HG03097 (cell line): ENCODE data around the gene ZFHX3.

Experiments used
- ATAC-seq: cut with Tn5 transposase; IDR thresholded peaks from one replicate; pipeline ENCODE4 v1.9.1; 2021; ENCODE audit not compliant: unreplicated experiment, low FRiP score

Gene ZFHX3

DNA sequence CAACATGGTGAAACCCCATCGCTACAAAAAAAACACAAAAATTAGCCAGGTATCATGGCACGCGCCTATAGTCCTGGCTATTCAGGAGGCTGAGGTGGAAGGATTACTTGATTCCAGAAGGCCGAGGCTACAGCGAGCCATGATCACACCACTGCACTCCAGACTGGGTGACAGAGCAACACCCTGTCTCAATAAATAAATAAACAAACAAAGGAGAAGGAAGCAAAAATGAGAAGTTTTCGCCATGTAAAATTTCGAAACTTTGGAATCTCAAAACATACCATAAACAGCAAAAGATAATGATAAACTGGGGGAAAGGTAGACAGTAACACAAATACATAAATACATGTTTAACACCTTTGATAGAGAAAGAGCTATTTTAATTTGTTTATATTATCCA, 130.9 kb downstream of the ZFHX3 start:
- ATAC-seq = no peak

- ATAC-seq = no peak
These were observed 132.6 kb downstream of the ZFHX3 start for GRCh38 chr16:72915331-72915730.

- no peak for ATAC-seq
These were observed 134.4 kb downstream of the ZFHX3 start for GRCh38 chr16:72913551-72913950.

GRCh38 chr16:72911971-72912370, 136.0 kb downstream of the ZFHX3 start:
- no peak for ATAC-seq

- ATAC-seq = no peak
These were observed 137.1 kb downstream of the ZFHX3 start for GRCh38 chr16:72910875-72911274.

DNA sequence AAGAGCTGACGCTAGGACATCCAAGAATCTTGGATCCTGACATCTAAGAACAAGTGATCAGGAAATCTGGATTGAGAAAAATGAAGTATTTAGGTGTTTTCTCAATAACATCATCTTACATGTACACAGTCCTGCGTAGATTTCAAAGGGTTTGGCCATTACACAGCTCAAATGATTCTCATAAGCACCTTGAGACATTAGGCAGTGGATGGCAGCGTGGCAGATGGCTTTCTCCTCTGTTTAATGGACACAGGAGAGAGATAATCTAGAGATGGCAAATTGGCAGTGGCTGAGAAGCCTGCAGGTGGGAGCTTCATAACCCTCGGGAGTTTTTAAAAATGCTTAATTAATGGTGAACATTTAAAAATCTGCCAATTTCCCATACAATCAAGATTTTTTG, 137.5 kb downstream of the ZFHX3 start:
- ATAC-seq = no peak

GRCh38 chr16:72909196-72909595, 138.7 kb downstream of the ZFHX3 start:
- ATAC-seq = no peak

DNA sequence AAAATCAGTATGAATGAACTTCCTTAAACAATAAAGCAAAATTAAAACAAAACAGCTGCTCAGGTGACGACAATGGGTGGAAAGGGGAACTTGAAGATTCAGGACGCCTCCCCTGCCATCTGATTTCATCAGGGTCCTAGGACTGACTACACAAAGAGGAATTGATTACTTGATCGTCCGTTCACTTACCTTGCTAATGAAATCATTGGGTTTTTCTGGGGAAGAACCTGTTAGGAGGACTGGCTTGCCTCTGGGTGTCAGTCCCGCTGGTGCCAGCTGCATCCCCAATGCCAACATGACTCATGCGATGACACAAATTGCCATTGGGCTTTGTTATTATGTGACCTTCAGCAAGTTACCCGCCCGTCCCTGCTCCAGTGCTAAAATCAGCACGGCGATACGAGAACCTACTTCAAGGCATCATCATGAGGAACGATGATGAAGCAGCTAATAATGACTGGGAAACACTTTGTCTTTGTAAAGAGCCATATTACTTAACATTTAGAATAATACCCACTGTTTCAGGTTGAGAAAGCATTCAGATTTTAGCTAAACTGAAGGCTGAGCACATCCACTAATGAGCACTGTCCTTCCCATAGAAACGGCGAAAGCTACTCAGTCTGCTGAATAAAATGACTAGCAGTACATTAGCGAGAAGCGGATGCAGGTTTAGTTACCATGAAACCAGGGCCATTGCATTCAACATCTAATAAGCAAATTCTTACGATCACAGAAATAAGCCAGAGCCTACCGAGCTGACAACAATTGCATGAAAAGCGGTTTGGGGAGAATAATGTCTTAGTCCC, 139.4 kb downstream of the ZFHX3 start:
- ATAC-seq = no peak

GRCh38 chr16:72905581-72905980, 142.3 kb downstream of the ZFHX3 start:
- ATAC-seq = no peak

GRCh38 chr16:72903176-72903575, 144.8 kb downstream of the ZFHX3 start:
- ATAC-seq = no peak

DNA sequence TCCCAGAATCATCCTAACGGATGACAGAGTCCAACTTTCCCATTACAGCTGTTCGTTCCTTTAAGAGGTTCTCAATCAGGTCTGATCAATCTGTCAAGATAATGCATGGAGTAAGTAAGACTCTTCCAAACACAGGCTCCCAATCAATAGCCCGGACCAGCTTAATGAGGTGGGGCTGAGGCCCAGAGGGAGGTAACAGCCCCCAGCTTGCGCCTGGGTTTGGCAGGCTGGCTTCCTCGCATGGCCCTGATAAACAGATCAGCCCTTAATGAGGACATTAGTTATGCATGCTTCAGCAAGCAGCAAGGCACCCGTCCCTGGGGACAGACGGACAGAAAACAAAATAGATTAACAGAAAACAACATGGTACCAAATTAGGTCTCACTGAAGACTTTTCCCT, 145.7 kb downstream of the ZFHX3 start:
- no peak for ATAC-seq

DNA sequence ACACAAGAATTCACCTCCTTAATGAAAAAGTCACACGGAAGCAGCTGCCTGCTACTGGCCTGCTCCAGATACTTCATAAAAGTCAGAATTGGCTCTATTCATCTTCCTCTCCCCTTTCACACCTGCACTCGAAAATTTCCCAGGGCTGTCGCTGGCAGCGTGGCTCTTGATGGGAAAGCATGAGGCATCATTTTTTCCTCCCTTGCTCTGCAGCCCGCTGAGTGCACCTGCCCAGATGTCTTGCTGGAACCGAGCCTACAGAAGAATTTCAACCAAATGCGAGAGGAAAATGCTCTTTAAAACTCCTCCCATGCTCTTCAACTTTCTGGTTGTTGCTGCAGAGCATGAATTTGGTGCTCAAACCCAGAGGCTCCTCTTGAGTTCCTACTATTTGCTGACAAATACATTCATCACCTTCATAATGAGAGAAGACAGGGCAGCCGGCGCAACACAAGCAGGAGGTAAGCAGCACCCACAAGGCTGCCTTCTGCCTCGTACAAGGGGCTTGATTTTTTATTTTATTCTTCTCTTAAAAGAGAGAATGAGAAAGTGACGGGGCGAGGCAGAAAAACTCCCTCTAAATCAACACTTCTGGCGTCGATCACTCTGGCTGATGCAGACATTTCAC, 146.8 kb downstream of the ZFHX3 start:
- no peak for ATAC-seq

DNA sequence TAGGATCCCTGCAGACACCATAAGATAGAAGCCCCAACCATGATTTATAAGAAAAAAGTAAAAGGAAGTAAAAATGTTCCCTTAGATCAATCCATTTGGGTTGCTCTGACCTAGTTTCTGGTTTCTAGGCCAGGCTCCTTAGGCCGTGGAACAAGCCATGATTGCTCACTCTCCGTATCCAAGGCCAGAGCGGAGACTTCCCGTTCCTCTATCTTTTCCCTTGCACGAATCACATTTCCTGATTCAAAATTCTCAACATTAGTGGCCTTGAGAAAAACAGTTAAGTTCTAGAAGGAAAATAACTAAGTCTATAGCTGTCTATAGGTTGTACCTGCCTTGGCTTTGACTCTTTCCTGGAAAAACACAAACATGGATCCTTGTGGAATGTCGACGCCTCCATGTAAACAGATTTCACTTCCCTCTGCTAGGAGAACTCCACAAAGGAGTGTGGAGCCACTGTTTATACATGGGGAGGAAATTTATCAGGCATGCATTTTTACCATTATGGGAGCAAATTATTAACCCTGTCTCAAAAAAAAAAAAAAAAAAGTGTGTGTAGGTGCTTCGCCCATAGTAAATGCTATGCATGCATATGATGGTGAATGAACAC, 149.6 kb downstream of the ZFHX3 start:
- ATAC-seq = no peak

GRCh38 chr16:72897707-72898106, 150.2 kb downstream of the ZFHX3 start:
- ATAC-seq = no peak

- ATAC-seq = no peak
These were observed 151.3 kb downstream of the ZFHX3 start for GRCh38 chr16:72896485-72897118.

DNA sequence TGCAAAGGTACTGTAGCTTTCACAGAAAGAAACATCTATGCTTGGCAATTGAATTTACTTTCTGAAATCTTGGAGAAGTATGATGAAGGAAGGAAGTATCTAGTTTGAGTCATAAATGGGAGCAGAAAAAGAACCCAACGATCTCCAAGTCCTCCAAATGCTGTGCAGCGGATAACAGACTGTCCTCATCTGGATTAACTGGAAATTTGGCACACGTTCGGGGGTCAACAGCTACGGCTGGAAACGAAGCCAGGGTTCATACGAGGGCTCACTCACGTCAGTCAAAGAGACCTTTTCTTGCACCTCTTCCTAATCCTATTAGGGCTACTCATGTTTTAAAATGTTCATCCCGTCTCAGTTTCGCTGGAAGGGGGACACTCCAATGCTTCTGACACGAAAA, 152.0 kb downstream of the ZFHX3 start:
- ATAC-seq = no peak

GRCh38 chr16:72894293-72895151, 153.4 kb downstream of the ZFHX3 start:
- ATAC-seq = no peak

DNA sequence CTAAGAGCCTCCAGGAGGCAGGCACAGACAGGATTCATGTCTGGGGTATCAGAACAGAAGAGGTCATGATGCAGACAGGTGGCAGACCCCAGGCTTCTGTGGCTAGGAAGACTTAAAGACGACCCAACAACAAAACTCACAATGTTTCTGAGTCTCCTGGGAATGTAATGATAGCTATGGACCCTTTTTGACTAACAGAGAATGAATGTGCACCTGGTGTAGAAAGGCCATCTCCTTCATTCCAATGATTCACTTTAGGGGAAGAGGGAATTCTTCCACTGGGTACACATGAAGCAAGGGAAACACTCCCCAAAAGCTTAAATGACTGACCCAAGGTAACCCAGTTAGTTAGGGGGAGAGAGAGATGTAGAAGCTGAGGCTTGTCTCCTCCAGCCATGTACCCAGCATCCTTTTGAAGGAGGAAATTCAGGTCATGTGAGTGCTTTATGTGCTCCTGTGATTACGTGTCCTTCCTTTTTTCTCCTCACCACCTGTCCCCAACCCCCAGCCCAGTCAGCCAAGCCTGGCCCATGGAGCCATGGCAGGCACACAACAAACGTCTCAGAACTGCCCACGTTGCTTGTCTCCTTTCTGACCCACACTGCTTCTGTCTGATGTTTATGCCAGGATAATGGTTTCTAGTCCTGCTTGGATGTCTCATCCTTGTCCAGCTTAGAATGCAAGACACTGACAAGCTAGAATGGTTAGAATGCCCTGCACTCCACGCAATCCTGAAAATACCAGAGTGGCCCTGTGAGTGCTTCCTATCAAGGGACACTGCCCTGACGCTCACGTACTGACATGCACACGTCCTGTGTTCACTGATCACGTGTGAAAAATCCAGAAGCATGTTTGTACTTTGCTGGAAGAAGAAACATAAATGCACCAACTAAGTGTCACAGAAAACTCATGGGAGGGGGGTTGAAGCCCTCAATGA, 156.4 kb downstream of the ZFHX3 start:
- no peak for ATAC-seq

DNA sequence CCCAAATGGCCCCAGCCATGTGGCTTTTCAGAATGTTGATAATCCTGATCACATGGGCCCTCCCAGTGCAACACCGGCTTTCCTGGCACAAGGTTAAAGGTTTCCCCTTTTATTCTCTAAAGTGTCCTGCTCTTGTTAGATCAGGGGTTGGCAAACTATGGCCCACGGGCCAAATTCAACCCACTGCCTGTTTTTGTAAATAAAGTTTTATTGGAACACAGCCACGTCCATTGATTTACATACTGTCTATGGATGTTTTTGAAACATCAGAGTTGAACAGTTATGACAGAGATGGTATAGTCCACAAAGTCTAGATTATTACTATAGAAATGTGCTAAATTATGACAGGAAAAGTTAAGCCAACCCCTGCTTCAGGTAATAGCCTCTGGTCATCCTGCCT, 157.3 kb downstream of the ZFHX3 start:
- no peak for ATAC-seq
